Measurements from ENCODE around the gene HES4.

- TF ChIP-seq CTCF (IDR thresholded peaks at IDR 0.05 in 2 of 3, conservative IDR thresholded peaks at IDR 0.05 in 1 of 3; ENCODE audit: borderline replicate concordance in 1 of 3, insufficient read depth in 1 of 3, low read depth in 2 of 3, low read length in 2 of 3) (no peak), RAD21 (IDR thresholded peaks at IDR 0.05; ENCODE audit: low read depth) (no peak), EZH2 (IDR thresholded peaks at IDR 0.05) (no peak), POLR2A (IDR thresholded peaks at IDR 0.05; ENCODE audit: borderline replicate concordance, extremely low read depth, insufficient read depth, insufficient read length) (no peak), POLR2AphosphoS5 (IDR thresholded peaks at IDR 0.05; ENCODE audit: low read depth, low read length) (no peak), EZH2phosphoT487 (IDR thresholded peaks at IDR 0.05; ENCODE audit: borderline replicate concordance) (no peak), YY1 (IDR thresholded peaks at IDR 0.05; ENCODE audit: extremely low read depth, insufficient replicate concordance, low read depth, low read length) (no peak), JUND (IDR thresholded peaks at IDR 0.05) (no peak), FOSL1 (IDR thresholded peaks at IDR 0.05; ENCODE audit: low read depth) (no peak), SIN3A (IDR thresholded peaks at IDR 0.05; ENCODE audit: low read depth) (no peak), EGR1 (IDR thresholded peaks at IDR 0.05; ENCODE audit: low read depth) (no peak)
Measured at GRCh38 chr1:978069-978834, 21.6 kb downstream of the HES4 start.

Measured in HCT116 (cell line).